ENCODE data around the gene IL34. TPM values are rescaled to one million over a fixed set of nuclear protein-coding genes. Genes with fewer than 3 reads are reported as not detected.

Gene IL34
- total and polyA plus RNA-seq, 4 donors: 0.25 to 0.93 (median 0.42) TPM

- Histone ChIP-seq H3K27me3 (ENCODE audit: control insufficient read depth in 4 of 4, insufficient read depth in 4 of 4, low read length in 3 of 4) (no peaks in the 10 kb centered on the region), H3K27ac (ENCODE audit: low read depth in 1 of 2, low read length in 2 of 2) (no peak overlapping the region), H3K4me1 (ENCODE audit: control insufficient read depth in 4 of 4, insufficient read depth in 4 of 4, low read length in 3 of 4) (peaks cover 0 to 6% (median 3%) of the 10 kb centered on the region in 4 donors), H3K36me3 (ENCODE audit: control insufficient read depth in 4 of 4, insufficient read depth in 3 of 4, low read depth in 1 of 4, low read length in 3 of 4) (no peaks in the 10 kb centered on the region), H3K9me3 (ENCODE audit: control insufficient read depth in 4 of 4, low read length in 3 of 4) (no peaks in the 10 kb centered on the region), H3K9ac (ENCODE audit: low read depth in 1 of 2, low read length in 2 of 2) (no peak overlapping the region), H3K4me3 (ENCODE audit: low read depth in 1 of 3, low read length in 3 of 3) (no peak overlapping the region)
- no peak for DNase-seq (ENCODE audit: low spot score)
- TF ChIP-seq HNF4A (conservative IDR thresholded peaks at IDR 0.05) (no peak), TAF1 (conservative IDR thresholded peaks at IDR 0.05) (no peak), YY1 (IDR thresholded peaks at IDR 0.05) (no peak), EGR1 (IDR thresholded peaks at IDR 0.05; ENCODE audit: low read depth in 2 of 2) (no peak), MAX (IDR thresholded peaks at IDR 0.05) (no peak)
- TF ChIP-seq, protein P1, sequence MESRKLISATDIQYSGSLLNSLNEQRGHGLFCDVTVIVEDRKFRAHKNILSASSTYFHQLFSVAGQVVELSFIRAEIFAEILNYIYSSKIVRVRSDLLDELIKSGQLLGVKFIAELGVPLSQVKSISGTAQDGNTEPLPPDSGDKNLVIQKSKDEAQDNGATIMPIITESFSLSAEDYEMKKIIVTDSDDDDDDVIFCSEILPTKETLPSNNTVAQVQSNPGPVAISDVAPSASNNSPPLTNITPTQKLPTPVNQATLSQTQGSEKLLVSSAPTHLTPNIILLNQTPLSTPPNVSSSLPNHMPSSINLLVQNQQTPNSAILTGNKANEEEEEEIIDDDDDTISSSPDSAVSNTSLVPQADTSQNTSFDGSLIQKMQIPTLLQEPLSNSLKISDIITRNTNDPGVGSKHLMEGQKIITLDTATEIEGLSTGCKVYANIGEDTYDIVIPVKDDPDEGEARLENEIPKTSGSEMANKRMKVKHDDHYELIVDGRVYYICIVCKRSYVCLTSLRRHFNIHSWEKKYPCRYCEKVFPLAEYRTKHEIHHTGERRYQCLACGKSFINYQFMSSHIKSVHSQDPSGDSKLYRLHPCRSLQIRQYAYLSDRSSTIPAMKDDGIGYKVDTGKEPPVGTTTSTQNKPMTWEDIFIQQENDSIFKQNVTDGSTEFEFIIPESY (IDR thresholded peaks at IDR 0.05): no peak
- WGBS: 88% methylated on average over 7 of the region's 7 CpGs
These were observed 2.9 kb downstream of the IL34 start for GRCh38 chr16:70649300-70649699.

GRCh38 chr16:70650216-70650615 is 3.9 kb downstream of the IL34 start:
- no peaks in the 10 kb centered on the region for H3K27me3 ChIP-seq (ENCODE audit: control insufficient read depth in 4 of 4, insufficient read depth in 4 of 4, low read length in 3 of 4)
- no peak for DNase-seq (ENCODE audit: low spot score)
- no peaks in the 10 kb centered on the region for H3K9me3 ChIP-seq (ENCODE audit: control insufficient read depth in 4 of 4, low read length in 3 of 4)
- H3K27ac ChIP-seq (ENCODE audit: low read depth in 1 of 2, low read length in 2 of 2): no peak overlapping the region
- no peaks in the 10 kb centered on the region for H3K36me3 ChIP-seq (ENCODE audit: control insufficient read depth in 4 of 4, insufficient read depth in 3 of 4, low read depth in 1 of 4, low read length in 3 of 4)
- H3K4me1 ChIP-seq (ENCODE audit: control insufficient read depth in 4 of 4, insufficient read depth in 4 of 4, low read length in 3 of 4): peaks cover 0 to 7% (median 3%) of the 10 kb centered on the region in 4 donors
- 68% methylated on average over 4 of the region's 4 CpGs for WGBS
- H3K9ac ChIP-seq (ENCODE audit: low read depth in 1 of 2, low read length in 2 of 2): no peak overlapping the region
- TF ChIP-seq FOXA2 (IDR thresholded peaks at IDR 0.05): no peak
- TF ChIP-seq HNF4A (conservative IDR thresholded peaks at IDR 0.05): no peak
- no peak for TF ChIP-seq YY1 (IDR thresholded peaks at IDR 0.05)
- TF ChIP-seq TAF1 (conservative IDR thresholded peaks at IDR 0.05): no peak
- TF ChIP-seq HNF4G (IDR thresholded peaks at IDR 0.05): no peak
- no peak for TF ChIP-seq ATF3 (IDR thresholded peaks at IDR 0.05)
- no peak for TF ChIP-seq RAD21 (IDR thresholded peaks at IDR 0.05)
- no peak for TF ChIP-seq CTCF (IDR thresholded peaks at IDR 0.05; ENCODE audit: low read depth, low read length, missing input control)
- TF ChIP-seq, protein P1 (IDR thresholded peaks at IDR 0.05): no peak
- no peak for TF ChIP-seq EGR1 (IDR thresholded peaks at IDR 0.05; ENCODE audit: low read depth in 2 of 2)
- no peak for TF ChIP-seq SP1 (IDR thresholded peaks at IDR 0.05)
- TF ChIP-seq GABPA (IDR thresholded peaks at IDR 0.05 in 1 of 2, conservative IDR thresholded peaks at IDR 0.05 in 1 of 2): no peak
- TF ChIP-seq NR2F2 (IDR thresholded peaks at IDR 0.05): no peak
- TF ChIP-seq RXRA (IDR thresholded peaks at IDR 0.05): no peak
- TF ChIP-seq, protein P2, sequence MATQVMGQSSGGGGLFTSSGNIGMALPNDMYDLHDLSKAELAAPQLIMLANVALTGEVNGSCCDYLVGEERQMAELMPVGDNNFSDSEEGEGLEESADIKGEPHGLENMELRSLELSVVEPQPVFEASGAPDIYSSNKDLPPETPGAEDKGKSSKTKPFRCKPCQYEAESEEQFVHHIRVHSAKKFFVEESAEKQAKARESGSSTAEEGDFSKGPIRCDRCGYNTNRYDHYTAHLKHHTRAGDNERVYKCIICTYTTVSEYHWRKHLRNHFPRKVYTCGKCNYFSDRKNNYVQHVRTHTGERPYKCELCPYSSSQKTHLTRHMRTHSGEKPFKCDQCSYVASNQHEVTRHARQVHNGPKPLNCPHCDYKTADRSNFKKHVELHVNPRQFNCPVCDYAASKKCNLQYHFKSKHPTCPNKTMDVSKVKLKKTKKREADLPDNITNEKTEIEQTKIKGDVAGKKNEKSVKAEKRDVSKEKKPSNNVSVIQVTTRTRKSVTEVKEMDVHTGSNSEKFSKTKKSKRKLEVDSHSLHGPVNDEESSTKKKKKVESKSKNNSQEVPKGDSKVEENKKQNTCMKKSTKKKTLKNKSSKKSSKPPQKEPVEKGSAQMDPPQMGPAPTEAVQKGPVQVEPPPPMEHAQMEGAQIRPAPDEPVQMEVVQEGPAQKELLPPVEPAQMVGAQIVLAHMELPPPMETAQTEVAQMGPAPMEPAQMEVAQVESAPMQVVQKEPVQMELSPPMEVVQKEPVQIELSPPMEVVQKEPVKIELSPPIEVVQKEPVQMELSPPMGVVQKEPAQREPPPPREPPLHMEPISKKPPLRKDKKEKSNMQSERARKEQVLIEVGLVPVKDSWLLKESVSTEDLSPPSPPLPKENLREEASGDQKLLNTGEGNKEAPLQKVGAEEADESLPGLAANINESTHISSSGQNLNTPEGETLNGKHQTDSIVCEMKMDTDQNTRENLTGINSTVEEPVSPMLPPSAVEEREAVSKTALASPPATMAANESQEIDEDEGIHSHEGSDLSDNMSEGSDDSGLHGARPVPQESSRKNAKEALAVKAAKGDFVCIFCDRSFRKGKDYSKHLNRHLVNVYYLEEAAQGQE (IDR thresholded peaks at IDR 0.05): no peak
- TF ChIP-seq MAX (IDR thresholded peaks at IDR 0.05): no peak
- TF ChIP-seq JUND (IDR thresholded peaks at IDR 0.05): no peak
- H3K4me3 ChIP-seq (ENCODE audit: low read depth in 1 of 3, low read length in 3 of 3): no peak overlapping the region
